ENCODE results near the gene PHACTR3.

- TF ChIP-seq, protein P1, sequence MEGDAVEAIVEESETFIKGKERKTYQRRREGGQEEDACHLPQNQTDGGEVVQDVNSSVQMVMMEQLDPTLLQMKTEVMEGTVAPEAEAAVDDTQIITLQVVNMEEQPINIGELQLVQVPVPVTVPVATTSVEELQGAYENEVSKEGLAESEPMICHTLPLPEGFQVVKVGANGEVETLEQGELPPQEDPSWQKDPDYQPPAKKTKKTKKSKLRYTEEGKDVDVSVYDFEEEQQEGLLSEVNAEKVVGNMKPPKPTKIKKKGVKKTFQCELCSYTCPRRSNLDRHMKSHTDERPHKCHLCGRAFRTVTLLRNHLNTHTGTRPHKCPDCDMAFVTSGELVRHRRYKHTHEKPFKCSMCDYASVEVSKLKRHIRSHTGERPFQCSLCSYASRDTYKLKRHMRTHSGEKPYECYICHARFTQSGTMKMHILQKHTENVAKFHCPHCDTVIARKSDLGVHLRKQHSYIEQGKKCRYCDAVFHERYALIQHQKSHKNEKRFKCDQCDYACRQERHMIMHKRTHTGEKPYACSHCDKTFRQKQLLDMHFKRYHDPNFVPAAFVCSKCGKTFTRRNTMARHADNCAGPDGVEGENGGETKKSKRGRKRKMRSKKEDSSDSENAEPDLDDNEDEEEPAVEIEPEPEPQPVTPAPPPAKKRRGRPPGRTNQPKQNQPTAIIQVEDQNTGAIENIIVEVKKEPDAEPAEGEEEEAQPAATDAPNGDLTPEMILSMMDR (IDR thresholded peaks at IDR 0.05; ENCODE audit: low read length), result no peak
- TF ChIP-seq EZH2 (IDR thresholded peaks at IDR 0.05; ENCODE audit: borderline replicate concordance, low read length), result no peak
Measured at GRCh38 chr20:59848182-59848581, 243.8 kb downstream of the PHACTR3 start.

Measured in OCI-LY1 (cell line).